ENCODE data around the gene ILRUN.
"Not testable (repeated sequence)": the region's sequence is repeated elsewhere in the genome, so short reads cannot be mapped to it uniquely, and the experiment has no call there.

ILRUN gene

GRCh38 chr6:34696739-34697543, at the start of gene ILRUN:
ILRUN (minus strand) TSS chr6:34696767; CDS start chr6:34696603, 164 bp downstream.
- DNase-seq (ENCODE audit: low read depth): peak; percentile 96
- no peak for TF ChIP-seq CTCF (IDR thresholded peaks at IDR 0.05; ENCODE audit: insufficient read depth, low read depth, low read length, missing control alignments)
- H3K4me3 ChIP-seq (ENCODE audit: low read depth, low read length): peak within 1 kb of the TSS; percentile 87

GRCh38 chr6:34745277-34746103, 48.9 kb upstream of the ILRUN start:
- no peak for TF ChIP-seq CTCF (IDR thresholded peaks at IDR 0.05; ENCODE audit: insufficient read depth, low read depth, low read length, missing control alignments)

GRCh38 chr6:34744294-34744647, 47.7 kb upstream of the ILRUN start:
- not testable (repeated sequence) for DNase-seq (ENCODE audit: low read depth); H3K4me3 ChIP-seq (ENCODE audit: low read depth, low read length)

More at GRCh38 chr6:34745277-34746103, 48.9 kb upstream of the ILRUN start:
- H3K4me3 ChIP-seq (ENCODE audit: low read depth, low read length): no peak overlapping the region
- no peak for DNase-seq (ENCODE audit: low read depth)

- H3K4me3 ChIP-seq (ENCODE audit: low read depth, low read length): no peak overlapping the region
- TF ChIP-seq CTCF (IDR thresholded peaks at IDR 0.05; ENCODE audit: insufficient read depth, low read depth, low read length, missing control alignments): no peak
- DNase-seq (ENCODE audit: low read depth): peak; percentile 22
Measured at GRCh38 chr6:34743625-34744293, 47.2 kb upstream of the ILRUN start.

GRCh38 chr6:34742094-34742493, 45.5 kb upstream of the ILRUN start:
- TF ChIP-seq CTCF (IDR thresholded peaks at IDR 0.05; ENCODE audit: insufficient read depth, low read depth, low read length, missing control alignments): no peak
- no peak overlapping the region for H3K4me3 ChIP-seq (ENCODE audit: low read depth, low read length)
- no peak for DNase-seq (ENCODE audit: low read depth)

GRCh38 chr6:34736823-34737222, 40.3 kb upstream of the ILRUN start:
- no peak overlapping the region for H3K4me3 ChIP-seq (ENCODE audit: low read depth, low read length)
- DNase-seq (ENCODE audit: low read depth): peak; percentile 21
- no peak for TF ChIP-seq CTCF (IDR thresholded peaks at IDR 0.05; ENCODE audit: insufficient read depth, low read depth, low read length, missing control alignments)
